B cell (primary cell): ENCODE results near the gene ZDHHC7.

Experiments
- CTCF ChIP-seq: fragments of 200-600 bp; IDR thresholded peaks from one replicate; pipeline ENCODE4 v1.8.0; 2022; ENCODE audit warnings: antibody characterized with exemption, mild to moderate bottlenecking
- EZH2 ChIP-seq: IDR thresholded peaks from 2 replicates; pipeline ENCODE4 v1.6.1; 2012; ENCODE audit warnings: borderline replicate concordance, low read depth, mild to moderate bottlenecking, moderate library complexity, low read length; ENCODE audit not compliant: insufficient read depth, poor library complexity, severe bottlenecking

- no peak for TF ChIP-seq CTCF
- no peak for TF ChIP-seq EZH2
Observed at GRCh38 chr16:84955427-84955826, 55.9 kb downstream of the ZDHHC7 start.
